Keratinocyte (primary cell): ENCODE data around the gene HOXC5. TPM values are rescaled to one million over a fixed set of nuclear protein-coding genes. Genes with fewer than 3 reads are reported as not detected.
A peak's percentile ranks its signal among the peaks of the same experiment; 100 is the strongest.

Source experiments
- DNase-seq: peaks from one replicate; pipeline ENCODE4 v3.0.0-alpha.2; 2011; ENCODE audit warnings: low read depth, missing footprints, low spot score
- FAIRE-seq: peaks from 2 replicates; lab custom pipeline; 2011; peaks lifted over from hg19 to GRCh38; lab: Jason Lieb, UNC
- H2AFZ ChIP-seq: 2 replicates; pipeline ENCODE4 v1.6.0; 2012; ENCODE audit warnings: low read length, control low read depth, inconsistent platforms; ENCODE audit not compliant: control insufficient read depth
- H3K27ac ChIP-seq: 2 replicates; pipeline ENCODE4 v1.5.1; 2011; ENCODE audit warnings: low read length; ENCODE audit not compliant: control insufficient read depth, insufficient read depth
- H3K27me3 ChIP-seq: 3 replicates; pipeline ENCODE4 v1.6.0; 2011; ENCODE audit warnings: low read length; ENCODE audit not compliant: control insufficient read depth, insufficient read depth; ENCODE audit errors: extremely low read depth
- H3K36me3 ChIP-seq, 2 experiments: 2 replicates in 1 of 2; 3 replicates in 1 of 2; pipeline ENCODE4 v1.5.1; 2011; ENCODE audit warnings: low read length in 2 of 2, mild to moderate bottlenecking in 1 of 2; ENCODE audit not compliant: control insufficient read depth in 2 of 2, insufficient read depth in 2 of 2; ENCODE audit errors: extremely low read depth in 1 of 2
- H3K4me1 ChIP-seq: 3 replicates; pipeline ENCODE4 v1.5.1; 2011; ENCODE audit warnings: low read length; ENCODE audit not compliant: control insufficient read depth, insufficient read depth; ENCODE audit errors: extremely low read depth
- H3K4me2 ChIP-seq: 3 replicates; pipeline ENCODE4 v1.6.0; 2011; ENCODE audit warnings: low read depth, low read length; ENCODE audit not compliant: control insufficient read depth, insufficient read depth; ENCODE audit errors: extremely low read depth
- H3K4me3 ChIP-seq, 3 experiments: fragments of 200-600 bp in 1 of 3; sonication (generic) in 1 of 3; 2 replicates in 2 of 3; 3 replicates in 1 of 3; pipeline ENCODE4 v1.5.1; 2011 to 2016; ENCODE audit warnings: low read length in 3 of 3, mild to moderate bottlenecking in 3 of 3, control low read depth in 2 of 3, inconsistent platforms in 1 of 3, low read depth in 1 of 3, mixed read lengths in 1 of 3, mixed run types in 1 of 3, moderate library complexity in 1 of 3; ENCODE audit not compliant: control insufficient read depth in 2 of 3, insufficient read depth in 2 of 3; ENCODE audit errors: extremely low read depth in 1 of 3
- H3K79me2 ChIP-seq: 2 replicates; pipeline ENCODE4 v1.6.0; 2012; ENCODE audit warnings: low read length; ENCODE audit not compliant: control insufficient read depth, insufficient read depth
- H3K9ac ChIP-seq: 3 replicates; pipeline ENCODE4 v1.6.0; 2011; ENCODE audit warnings: low read length; ENCODE audit not compliant: control insufficient read depth, insufficient read depth; ENCODE audit errors: extremely low read depth
- H3K9me1 ChIP-seq: 3 replicates; pipeline ENCODE4 v1.6.0; 2011; ENCODE audit warnings: low read length; ENCODE audit not compliant: control insufficient read depth, insufficient read depth; ENCODE audit errors: extremely low read depth
- H3K9me3 ChIP-seq: 2 replicates; pipeline ENCODE4 v1.5.1; 2012; ENCODE audit warnings: low read depth, low read length; ENCODE audit not compliant: control insufficient read depth
- H4K20me1 ChIP-seq: 3 replicates; pipeline ENCODE4 v1.6.0; 2011; ENCODE audit warnings: low read length; ENCODE audit not compliant: control insufficient read depth, insufficient read depth; ENCODE audit errors: extremely low read depth
- EZH2 ChIP-seq: IDR thresholded peaks from one replicate; pipeline ENCODE4 v1.6.1; 2012; ENCODE audit warnings: inconsistent platforms, mild to moderate bottlenecking, low read length, moderate library complexity
- dilution Hi-C: fragments of 300-500 bp; cut with MboI; formaldehyde crosslinking; loops from one replicate; pipeline ENCODE4 v1.7.0; 2020; ENCODE audit warnings: low sequenced_read_pairs; ENCODE audit not compliant: extremely low pct_ligation_motif_present
- polyA plus RNA-seq, 5 experiments: library from polyadenylated mRNA; depleted of rRNA in 3 of 5; stranded (reverse) in 3 of 5; stranded (forward) in 1 of 5; unstranded in 1 of 5; fragments of >200 nt; gene quantifications; 1 replicate in 1 of 5; 2 replicates in 3 of 5; 3 replicates in 1 of 5; pipeline versions ENCODE4 v1.2.1 to v1.2.3, GENCODE V29; 2011 to 2012; ENCODE audit warnings: missing spikeins in 2 of 5, low read depth in 1 of 5, low replicate concordance in 1 of 5
- TF ChIP-seq, protein P1 (sequence below), 3 experiments: IDR thresholded peaks in 1 of 3; conservative IDR thresholded peaks in 1 of 3; optimal IDR thresholded peaks in 1 of 3; 2 replicates in 2 of 3; 3 replicates in 1 of 3; pipeline versions ENCODE3 to v1.5.1; 2011; ENCODE audit warnings: low read length in 3 of 3, mild to moderate bottlenecking in 3 of 3, moderate library complexity in 2 of 3, control low read depth in 1 of 3, inconsistent platforms in 1 of 3; ENCODE audit not compliant: insufficient read depth in 2 of 3; ENCODE audit errors: extremely low read depth in 1 of 3

Gene HOXC5
- polyA plus RNA-seq, 1 donor (not counting 4 experiments of a cell fraction or from before 2014, with no cell fraction given) = 0.18 TPM

DNA sequence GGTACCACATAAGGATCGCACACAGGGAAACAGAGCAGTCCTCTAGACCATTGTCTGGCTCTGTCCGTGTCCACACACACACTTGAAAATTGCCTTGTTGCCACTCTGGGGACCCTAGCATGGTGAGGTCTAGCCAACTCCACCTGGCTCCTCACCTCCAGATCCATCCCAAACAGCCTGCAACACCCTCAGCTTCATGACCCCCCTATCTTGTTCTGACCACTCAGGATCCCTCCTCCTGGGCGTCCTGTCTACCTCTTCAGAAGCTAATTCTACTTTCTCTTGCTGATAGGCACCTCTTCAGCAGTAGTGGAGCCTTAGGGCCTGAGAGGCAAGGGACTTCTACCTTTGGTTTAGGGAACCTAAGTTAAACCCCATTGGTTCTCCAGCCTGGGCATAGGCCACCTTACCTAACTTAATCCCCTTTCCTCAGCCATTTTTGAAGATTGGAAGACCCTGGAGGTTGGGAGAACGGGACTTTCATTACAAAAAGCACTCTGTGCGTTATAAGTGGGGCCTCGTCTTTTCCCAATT, 697 bp upstream of the HOXC5 start:
- FAIRE-seq (no peak), DNase-seq (no peak)
- peaks cover 21% of the 10 kb centered on the region for H3K79me2 ChIP-seq
- TF ChIP-seq, protein P1, sequence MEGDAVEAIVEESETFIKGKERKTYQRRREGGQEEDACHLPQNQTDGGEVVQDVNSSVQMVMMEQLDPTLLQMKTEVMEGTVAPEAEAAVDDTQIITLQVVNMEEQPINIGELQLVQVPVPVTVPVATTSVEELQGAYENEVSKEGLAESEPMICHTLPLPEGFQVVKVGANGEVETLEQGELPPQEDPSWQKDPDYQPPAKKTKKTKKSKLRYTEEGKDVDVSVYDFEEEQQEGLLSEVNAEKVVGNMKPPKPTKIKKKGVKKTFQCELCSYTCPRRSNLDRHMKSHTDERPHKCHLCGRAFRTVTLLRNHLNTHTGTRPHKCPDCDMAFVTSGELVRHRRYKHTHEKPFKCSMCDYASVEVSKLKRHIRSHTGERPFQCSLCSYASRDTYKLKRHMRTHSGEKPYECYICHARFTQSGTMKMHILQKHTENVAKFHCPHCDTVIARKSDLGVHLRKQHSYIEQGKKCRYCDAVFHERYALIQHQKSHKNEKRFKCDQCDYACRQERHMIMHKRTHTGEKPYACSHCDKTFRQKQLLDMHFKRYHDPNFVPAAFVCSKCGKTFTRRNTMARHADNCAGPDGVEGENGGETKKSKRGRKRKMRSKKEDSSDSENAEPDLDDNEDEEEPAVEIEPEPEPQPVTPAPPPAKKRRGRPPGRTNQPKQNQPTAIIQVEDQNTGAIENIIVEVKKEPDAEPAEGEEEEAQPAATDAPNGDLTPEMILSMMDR (optimal IDR thresholded peaks at IDR 0.05 in 1 of 3, IDR thresholded peaks at IDR 0.05 in 1 of 3, conservative IDR thresholded peaks at IDR 0.05 in 1 of 3; ENCODE audit: extremely low read depth in 1 of 3, insufficient read depth in 2 of 3, low read length in 3 of 3) = no peak
- no peak for TF ChIP-seq EZH2
- H4K20me1 ChIP-seq = no peaks in the 10 kb centered on the region
- no peak overlapping the region for H3K4me3 ChIP-seq
- no peak overlapping the region for H3K27ac ChIP-seq
- H3K9me3 ChIP-seq = no peaks in the 10 kb centered on the region
- no peaks in the 10 kb centered on the region for H3K27me3 ChIP-seq
- dilution Hi-C loops = no loop called here
- H3K4me2 ChIP-seq = no peak overlapping the region
- H3K9ac ChIP-seq = no peak overlapping the region
- H3K4me1 ChIP-seq = peaks cover 39% of the 10 kb centered on the region
- peaks cover 0 to 1% of the 10 kb centered on the region in 2 experiments for H3K36me3 ChIP-seq
- H3K9me1 ChIP-seq = no peaks in the 10 kb centered on the region
- no peak overlapping the region for H2AFZ ChIP-seq

DNA sequence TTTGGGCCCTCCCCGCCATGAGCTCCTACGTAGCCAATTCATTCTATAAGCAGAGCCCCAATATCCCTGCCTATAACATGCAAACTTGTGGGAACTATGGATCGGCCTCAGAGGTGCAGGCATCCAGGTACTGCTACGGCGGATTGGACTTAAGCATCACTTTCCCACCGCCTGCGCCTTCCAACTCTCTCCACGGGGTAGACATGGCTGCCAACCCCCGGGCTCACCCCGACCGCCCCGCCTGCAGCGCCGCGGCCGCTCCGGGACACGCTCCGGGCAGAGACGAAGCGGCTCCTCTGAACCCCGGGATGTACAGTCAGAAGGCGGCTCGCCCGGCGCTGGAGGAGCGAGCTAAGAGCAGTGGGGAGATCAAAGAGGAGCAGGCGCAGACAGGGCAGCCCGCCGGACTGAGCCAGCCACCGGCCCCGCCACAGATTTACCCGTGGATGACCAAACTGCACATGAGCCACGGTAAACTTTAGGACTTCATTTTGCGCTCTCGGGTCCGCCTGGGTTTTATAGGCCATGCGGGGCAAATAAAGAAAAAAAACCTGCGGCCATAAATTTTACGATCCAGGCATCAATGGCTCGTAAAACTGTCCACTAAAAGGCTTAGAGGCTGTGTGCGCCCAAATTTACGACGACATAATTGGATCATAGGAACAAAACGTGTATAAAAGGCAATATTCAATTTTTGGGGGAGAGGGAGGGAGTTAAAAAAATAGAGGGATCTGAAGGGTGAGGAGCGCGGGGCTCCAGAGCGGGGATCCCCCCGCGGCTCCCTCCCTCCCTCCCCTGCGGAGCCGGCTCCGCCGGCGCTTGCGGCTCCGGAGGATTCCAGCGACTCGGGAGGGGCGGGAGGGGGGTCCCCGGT, 493 bp downstream of the HOXC5 start:
- FAIRE-seq = peak; percentile 20
- H2AFZ ChIP-seq = peak overlapping the region; percentile 67
- peaks cover 37% of the 10 kb centered on the region for H3K4me1 ChIP-seq
- peak overlapping the region; percentile 58 for H3K27ac ChIP-seq
- no peaks in the 10 kb centered on the region for H3K9me1 ChIP-seq
- no peaks in the 10 kb centered on the region for H3K27me3 ChIP-seq
- H3K4me3 ChIP-seq = peak overlapping the region; percentile 33 to 77 (median 65)
- dilution Hi-C loops = no loop called here
- H4K20me1 ChIP-seq = no peaks in the 10 kb centered on the region
- H3K9ac ChIP-seq = peak overlapping the region; percentile 66
- H3K36me3 ChIP-seq = peaks cover 0 to 1% of the 10 kb centered on the region in 2 experiments
- no peak for DNase-seq
- H3K9me3 ChIP-seq = no peaks in the 10 kb centered on the region
- H3K79me2 ChIP-seq = peaks cover 13% of the 10 kb centered on the region
- no peak for TF ChIP-seq EZH2
- TF ChIP-seq, protein P1 (optimal IDR thresholded peaks at IDR 0.05 in 1 of 3, IDR thresholded peaks at IDR 0.05 in 1 of 3, conservative IDR thresholded peaks at IDR 0.05 in 1 of 3; ENCODE audit: extremely low read depth in 1 of 3, insufficient read depth in 2 of 3, low read length in 3 of 3) = no peak
- H3K4me2 ChIP-seq = peak overlapping the region; percentile 95
